Prostate gland (tissue), 2 donors: ENCODE measurements around the gene TCP11.

ENCODE experiments used
- CTCF ChIP-seq, 4 experiments: fragments of 200-600 bp in 2 of 4; fragments of 450-650 bp in 2 of 4; sonication (generic) in 2 of 4; IDR thresholded peaks; 1 replicate in 3 of 4; 2 replicates in 1 of 4; pipeline ENCODE4 v1.5.1; 2016 to 2019; ENCODE audit warnings: antibody characterized with exemption in 4 of 4, mild to moderate bottlenecking in 2 of 4, moderate library complexity in 2 of 4
- POLR2A ChIP-seq: fragments of 450-650 bp; IDR thresholded peaks from one replicate; pipeline ENCODE4 v1.6.1; 2016; ENCODE audit warnings: antibody characterized with exemption, mild to moderate bottlenecking

GRCh38 chr6:35145757-35146156 is 4.6 kb upstream of the TCP11 start:
- TF ChIP-seq CTCF (IDR thresholded peaks at IDR 0.05) (no peak), POLR2A (no peak)
